Vagina (tissue), 2 donors: ENCODE results near the gene KRT39.

ENCODE experiments used
- POLR2A ChIP-seq, 2 donors: fragments of 450-650 bp; IDR thresholded peaks; one replicate each; pipeline ENCODE4 v1.6.1; 2017; ENCODE audit warnings: antibody characterized with exemption in 2 of 2, mild to moderate bottlenecking in 2 of 2, moderate library complexity in 2 of 2
- POLR2AphosphoS5 ChIP-seq, 2 donors: sonication (generic); formaldehyde crosslinking; IDR thresholded peaks; one replicate each; pipeline ENCODE4 v1.9.0; 2017; ENCODE audit warnings: antibody characterized with exemption in 2 of 2, mild to moderate bottlenecking in 2 of 2, low read depth in 1 of 2; ENCODE audit not compliant: insufficient read depth in 1 of 2
- TF ChIP-seq, protein P1 (sequence below), 3 experiments: fragments of 450-650 bp in 2 of 3; fragments of 200-600 bp in 1 of 3; sonication (generic) in 1 of 3; IDR thresholded peaks; one replicate each; pipeline ENCODE4 v1.5.1; 2017 to 2019; ENCODE audit warnings: antibody characterized with exemption in 3 of 3, mild to moderate bottlenecking in 2 of 3, moderate library complexity in 2 of 3

DNA sequence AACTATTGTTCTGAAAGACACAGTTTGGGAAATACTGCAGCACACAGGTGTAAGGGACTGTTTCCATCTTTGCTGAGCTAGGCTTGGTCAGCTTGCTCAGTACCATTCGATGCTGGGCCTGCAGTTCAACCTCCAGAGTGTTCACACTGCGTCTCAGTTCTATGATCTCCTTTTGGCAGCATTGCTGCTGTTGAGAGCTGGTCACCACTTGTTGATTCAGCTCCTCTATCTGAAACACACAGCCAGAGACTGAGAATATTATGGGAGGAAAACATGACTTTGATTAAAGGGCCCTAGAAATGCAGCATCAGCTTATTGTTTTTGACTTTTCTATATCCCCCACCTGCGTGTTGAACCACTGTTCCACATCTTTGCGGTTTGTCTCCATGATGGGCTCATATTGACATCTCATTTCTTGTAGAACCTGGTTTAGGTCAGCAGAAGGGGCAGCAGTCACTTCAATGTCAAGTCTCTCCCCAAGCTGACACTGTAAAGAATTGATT, 4.6 kb downstream of the KRT39 start:
- TF ChIP-seq, protein P1, sequence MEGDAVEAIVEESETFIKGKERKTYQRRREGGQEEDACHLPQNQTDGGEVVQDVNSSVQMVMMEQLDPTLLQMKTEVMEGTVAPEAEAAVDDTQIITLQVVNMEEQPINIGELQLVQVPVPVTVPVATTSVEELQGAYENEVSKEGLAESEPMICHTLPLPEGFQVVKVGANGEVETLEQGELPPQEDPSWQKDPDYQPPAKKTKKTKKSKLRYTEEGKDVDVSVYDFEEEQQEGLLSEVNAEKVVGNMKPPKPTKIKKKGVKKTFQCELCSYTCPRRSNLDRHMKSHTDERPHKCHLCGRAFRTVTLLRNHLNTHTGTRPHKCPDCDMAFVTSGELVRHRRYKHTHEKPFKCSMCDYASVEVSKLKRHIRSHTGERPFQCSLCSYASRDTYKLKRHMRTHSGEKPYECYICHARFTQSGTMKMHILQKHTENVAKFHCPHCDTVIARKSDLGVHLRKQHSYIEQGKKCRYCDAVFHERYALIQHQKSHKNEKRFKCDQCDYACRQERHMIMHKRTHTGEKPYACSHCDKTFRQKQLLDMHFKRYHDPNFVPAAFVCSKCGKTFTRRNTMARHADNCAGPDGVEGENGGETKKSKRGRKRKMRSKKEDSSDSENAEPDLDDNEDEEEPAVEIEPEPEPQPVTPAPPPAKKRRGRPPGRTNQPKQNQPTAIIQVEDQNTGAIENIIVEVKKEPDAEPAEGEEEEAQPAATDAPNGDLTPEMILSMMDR (IDR thresholded peaks at IDR 0.05), result no peak
- TF ChIP-seq POLR2AphosphoS5 (IDR thresholded peaks at IDR 0.05; ENCODE audit: insufficient read depth in 1 of 2, low read depth in 1 of 2), result no peak
- TF ChIP-seq POLR2A (IDR thresholded peaks at IDR 0.05), result no peak
